ENCODE measurements around the gene ATP6V1F.

DNA sequence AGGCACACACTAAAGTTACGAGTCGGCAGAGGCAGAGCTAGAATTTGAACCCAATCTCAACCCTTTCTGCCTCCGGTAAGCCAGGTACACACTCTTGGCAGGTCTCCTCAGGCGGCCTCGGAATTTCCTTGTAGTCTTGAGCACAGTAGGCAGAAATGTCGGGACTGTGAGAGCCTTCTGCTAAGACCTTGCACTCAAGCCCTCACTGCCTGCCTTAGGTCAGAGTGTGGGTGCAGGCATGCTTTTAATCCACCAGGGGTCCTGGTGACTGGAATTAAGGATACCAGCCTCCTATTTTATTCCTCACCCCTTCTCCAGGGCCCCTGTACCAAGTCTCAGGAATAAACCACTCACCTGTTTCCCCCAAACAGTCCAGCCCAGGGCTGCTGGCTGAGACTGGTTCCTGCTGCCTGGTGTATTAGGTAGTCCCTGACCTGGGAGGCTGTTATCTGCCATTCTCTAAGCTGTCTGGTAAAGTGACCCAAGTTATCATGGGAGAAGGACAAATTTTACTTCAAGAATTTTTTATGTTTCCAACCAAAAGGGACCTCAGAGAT, 855 bp downstream of the ATP6V1F start:
- TF ChIP-seq, protein P1, sequence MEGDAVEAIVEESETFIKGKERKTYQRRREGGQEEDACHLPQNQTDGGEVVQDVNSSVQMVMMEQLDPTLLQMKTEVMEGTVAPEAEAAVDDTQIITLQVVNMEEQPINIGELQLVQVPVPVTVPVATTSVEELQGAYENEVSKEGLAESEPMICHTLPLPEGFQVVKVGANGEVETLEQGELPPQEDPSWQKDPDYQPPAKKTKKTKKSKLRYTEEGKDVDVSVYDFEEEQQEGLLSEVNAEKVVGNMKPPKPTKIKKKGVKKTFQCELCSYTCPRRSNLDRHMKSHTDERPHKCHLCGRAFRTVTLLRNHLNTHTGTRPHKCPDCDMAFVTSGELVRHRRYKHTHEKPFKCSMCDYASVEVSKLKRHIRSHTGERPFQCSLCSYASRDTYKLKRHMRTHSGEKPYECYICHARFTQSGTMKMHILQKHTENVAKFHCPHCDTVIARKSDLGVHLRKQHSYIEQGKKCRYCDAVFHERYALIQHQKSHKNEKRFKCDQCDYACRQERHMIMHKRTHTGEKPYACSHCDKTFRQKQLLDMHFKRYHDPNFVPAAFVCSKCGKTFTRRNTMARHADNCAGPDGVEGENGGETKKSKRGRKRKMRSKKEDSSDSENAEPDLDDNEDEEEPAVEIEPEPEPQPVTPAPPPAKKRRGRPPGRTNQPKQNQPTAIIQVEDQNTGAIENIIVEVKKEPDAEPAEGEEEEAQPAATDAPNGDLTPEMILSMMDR (IDR thresholded peaks at IDR 0.05; ENCODE audit: low read depth, low read length), result peak; percentile 44
- no peak for TF ChIP-seq EZH2phosphoT487 (IDR thresholded peaks at IDR 0.05; ENCODE audit: low read depth)
